ENCODE results near the gene C10orf90.

The C10orf90 gene

DNA sequence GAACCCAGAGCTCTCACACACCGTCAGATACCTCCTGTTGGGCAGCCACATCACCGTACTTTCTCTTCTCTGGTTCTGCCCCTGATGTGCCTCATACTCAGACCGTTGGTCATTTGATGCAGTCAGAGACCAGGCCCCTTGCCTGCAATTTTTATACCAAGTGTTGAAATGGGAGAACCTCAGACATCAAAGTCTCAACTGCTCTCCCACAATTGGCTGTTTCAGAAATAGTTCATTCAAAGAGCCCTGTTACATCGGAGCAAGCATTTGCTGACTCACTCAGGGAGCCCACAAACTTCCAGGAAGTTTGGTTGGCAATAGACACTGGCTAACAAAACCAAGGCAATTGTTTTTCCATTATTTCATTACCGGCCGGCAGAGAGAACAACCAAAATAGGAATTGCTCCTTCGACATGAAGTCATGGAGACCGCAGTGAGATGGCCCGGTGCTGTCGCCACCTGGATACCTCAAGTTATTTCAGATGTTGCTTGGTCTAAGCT lies 248.7 kb downstream of the C10orf90 start:
- no peak for DNase-seq

DNA sequence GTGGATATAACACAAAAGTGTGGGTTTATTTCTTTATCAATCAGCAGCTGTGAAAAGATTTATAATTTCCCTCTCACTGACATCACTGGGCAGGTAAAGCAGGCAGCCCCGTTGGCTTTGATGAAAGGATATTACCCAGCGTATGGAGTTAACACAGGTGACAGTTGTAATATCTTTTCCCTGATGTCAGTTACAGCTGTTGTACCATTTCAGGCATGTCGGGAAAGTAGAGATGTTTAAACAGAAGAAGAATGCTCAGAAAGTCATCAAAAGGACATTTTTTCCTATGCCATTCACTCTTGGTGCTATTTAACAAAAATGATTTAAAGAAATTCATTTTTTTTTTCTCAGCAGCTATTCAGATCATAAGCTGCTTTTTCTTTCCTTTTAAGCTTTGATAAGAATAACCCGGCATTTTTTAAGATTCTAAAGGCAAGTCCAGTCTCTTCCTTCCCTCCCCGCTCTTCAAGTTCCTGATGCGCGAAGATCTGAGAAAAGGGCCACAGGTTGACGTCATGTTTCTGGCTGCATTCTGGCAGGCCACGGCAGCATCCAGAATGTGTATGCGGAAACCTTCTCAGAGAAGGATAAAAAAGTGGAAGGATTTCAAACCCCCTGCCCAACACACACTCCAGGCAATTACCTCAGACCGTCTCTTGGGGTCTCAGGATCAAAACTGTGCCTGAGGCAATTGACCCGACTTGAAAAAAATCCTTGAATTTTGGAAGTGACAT lies 249.8 kb downstream of the C10orf90 start:
- no peak for DNase-seq

DNA sequence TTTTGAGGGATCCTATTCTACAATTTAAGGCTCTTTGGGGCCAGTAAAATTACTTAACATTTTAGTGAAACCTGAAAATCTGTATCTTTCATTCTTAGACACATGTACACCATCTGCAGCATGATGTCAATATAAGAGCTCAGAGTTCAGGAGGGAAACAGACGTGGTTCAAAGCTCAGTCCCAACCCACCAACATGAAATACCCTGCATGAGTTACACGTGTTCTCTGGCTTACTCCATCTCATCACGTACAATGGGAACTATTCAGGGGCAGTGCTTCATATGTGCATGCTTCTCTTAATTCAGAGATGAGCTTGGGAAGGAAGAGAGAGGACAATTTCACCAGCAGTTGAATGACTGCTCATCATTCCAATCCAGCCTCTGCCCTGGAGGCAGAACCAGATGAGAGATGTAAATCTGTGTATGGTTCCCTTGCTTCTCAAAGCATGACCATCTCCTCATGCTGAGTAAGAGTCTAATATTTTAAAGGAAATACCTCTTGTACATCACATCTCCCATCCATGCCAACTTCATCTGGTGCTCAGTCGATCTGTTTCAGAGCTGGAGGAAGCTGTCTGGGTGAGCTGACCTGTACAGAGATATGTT lies 253.2 kb downstream of the C10orf90 start:
- DNase-seq = no peak

DNA sequence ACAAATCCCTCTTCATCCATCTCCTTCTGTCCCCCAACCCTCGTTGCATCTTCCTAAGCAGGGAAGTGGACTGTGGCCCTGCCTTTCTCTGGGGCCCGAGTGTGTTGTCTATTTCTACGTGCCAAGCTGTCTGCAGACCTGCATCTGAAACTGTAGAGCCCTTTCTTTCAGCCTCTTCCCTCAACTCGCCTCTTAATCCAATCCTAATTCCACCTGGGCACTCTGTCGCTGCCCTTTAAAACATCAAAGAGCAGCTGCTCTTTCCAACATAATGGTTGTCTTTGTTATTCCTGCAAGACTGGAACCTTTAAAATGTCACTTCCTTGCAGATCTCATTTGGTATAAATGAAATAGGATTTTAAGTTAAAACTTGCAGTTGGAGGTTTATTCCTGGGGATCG lies 260.7 kb downstream of the C10orf90 start:
- DNase-seq = no peak

DNA sequence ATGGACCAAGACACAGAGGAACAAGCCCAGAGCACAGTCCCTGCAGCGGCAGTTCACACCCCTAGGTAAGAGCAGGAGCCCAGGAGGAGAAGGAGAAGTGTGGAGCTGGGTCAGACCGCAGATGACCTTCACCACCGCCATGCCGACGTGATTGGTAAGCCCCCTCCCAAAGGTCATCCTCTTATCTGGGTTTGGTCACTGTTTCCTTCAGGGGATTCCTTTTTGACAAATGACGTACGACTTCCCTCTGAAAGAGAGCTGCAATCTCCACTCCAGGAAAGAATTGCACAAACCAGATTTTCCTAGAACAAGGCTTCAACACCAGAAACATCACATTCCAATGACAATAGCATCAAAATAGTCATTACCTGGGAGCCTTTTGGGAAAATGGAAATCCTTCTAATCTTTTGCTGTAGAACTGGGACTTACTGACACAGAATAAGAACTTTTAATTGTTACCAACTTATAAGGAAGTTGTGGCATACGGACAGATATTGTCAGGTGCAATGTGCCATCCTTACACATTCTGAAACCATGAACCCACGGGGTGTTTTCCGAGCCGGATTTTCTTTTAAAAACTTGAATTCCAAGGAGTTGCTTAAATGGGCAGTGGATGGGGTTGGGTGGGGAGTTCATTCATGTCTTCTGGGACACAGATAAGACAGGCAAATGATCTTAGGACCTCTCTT lies 261.4 kb downstream of the C10orf90 start:
- no peak for DNase-seq

DNA sequence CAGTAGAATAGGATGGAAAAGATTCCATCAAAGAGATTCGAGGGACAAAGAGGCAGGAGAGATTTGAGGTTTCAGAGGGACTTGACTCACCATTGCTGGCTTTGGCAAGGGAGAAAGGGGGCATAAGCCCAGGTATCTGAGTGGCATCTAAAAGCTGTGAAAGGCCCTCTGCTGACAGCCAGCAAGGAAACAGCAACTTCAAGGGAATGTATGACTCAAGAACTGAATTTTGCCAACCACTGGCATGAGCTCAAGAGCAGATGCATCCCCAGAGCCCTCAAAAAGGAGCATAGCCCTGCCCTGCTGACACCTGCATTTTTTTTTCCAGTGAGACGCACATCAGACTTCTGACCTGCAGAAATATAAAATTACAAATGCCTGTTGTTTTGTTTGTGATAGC lies 262.7 kb downstream of the C10orf90 start:
- no peak for DNase-seq

DNA sequence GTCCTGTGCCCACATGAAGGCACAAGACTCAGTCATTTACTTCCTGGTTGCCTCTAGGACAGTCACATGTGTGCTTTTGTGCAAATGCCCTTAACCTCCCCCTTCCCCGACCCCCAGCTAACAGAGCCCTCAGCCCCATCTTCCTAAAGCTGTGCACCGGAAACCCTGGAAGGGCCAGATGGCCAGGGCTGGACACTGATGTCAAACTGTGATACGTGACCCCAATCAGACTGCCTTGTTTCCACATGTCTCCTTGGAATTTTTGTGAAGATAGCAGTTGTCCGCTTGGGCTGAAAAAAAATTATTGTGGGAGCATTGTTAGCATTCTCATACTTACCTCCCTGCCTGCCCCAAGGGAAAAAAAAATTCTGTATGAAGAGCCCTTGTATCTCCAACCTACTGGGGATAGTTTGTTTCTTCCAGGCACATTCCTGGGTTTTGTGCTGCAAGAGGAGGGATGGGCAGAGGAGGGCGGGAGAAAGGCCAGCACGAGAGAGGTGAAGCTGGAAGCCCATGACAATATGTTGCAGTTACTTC lies 265.2 kb downstream of the C10orf90 start:
- DNase-seq = no peak

DNA sequence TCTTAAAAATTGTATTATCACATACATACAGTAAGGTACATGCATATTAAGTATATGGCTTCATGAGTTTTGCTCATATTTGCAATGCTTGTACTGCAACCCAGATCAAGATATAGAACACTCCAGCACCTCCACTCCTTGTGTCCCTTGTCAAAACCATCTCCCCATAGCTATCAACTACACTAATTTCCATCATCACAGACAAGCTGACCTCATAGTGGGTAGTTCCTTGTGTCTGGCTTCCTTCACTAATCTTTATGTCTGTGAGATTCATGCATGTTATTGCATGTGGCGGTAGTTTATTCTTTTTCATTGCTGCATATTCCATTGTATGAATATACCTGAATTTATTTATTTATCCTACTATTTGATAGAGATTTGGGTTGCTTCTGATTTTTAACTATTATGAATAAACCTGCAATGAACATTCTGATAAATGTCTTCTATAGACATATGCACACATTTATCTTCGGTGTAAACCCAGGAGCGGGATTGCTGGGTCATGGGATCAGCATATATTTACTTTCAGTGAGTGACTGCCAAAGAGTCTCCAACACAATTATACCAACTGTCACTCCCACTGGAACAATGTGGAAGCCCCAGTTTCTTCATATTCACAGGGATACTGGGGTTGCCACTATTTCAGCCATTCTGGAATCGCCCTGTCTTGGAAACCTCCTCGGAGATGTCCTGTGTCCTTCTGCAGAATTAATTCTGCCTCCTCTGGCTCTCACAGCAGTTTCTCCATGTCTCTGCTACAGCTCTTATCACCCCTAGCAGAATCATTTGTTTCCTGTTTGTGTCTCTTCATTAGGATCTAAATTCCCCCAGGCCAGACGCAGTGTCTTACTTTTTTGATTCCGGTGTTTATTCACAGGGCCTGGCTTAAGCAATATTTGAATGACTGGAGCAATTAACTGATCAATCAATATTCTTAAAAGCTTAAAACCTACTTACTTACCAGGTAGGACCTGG lies 267.5 kb downstream of the C10orf90 start:
- DNase-seq = no peak

DNA sequence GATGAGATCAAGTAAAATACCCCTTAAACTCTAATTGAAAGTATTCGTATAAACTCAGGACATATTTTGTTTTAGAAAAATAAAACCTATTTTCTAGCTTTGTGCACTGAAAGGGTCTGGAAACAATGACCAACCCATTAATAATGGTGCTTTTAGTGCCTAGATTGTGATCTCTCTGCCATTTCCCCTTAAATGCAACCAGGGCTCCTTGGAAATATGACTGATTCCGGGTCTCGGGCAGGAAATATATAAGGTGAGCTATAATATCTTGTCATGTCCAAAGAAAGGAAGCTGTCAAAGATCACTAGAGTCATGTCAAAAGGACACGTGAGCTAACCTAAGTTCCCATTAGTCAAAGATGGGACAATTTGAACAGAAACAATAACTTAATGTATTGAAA lies 269.9 kb downstream of the C10orf90 start:
- no peak for DNase-seq

DNA sequence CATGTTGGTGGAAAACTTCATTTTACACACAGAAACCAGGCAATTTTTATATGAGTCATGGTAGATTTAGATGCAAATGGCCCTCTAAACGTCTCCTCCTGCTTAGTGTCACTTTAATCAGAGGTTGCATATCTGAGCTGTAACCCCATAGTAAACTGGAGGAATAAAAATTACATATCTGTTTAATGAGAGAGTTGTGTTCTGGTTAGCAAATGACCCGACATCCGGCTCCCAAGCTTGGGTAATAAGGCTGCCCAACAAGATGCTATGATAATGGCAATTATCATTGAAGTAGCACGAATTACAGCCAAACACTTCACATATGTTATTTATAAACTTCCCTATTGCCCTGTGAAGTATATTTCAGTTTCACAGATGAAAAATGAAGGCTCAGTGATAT lies 271.6 kb downstream of the C10orf90 start:
- no peak for DNase-seq

DNA sequence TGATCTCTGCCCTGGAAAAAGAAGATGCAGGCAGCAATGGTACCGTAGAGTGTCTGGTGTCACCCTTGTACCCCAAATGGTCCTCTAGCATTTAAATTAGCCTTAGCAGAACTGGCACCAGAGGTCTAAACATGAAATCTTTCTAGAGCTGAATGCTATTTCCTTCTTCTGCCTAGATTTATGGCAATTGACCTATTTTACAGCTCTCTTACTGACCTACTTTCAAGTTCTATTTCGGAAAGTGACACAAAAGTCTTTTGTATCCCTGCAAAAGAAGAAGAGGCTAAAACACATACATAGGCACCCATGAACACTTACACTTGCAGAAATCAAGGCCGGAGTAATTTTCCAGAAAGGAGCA lies 272.1 kb downstream of the C10orf90 start:
- DNase-seq = no peak

DNA sequence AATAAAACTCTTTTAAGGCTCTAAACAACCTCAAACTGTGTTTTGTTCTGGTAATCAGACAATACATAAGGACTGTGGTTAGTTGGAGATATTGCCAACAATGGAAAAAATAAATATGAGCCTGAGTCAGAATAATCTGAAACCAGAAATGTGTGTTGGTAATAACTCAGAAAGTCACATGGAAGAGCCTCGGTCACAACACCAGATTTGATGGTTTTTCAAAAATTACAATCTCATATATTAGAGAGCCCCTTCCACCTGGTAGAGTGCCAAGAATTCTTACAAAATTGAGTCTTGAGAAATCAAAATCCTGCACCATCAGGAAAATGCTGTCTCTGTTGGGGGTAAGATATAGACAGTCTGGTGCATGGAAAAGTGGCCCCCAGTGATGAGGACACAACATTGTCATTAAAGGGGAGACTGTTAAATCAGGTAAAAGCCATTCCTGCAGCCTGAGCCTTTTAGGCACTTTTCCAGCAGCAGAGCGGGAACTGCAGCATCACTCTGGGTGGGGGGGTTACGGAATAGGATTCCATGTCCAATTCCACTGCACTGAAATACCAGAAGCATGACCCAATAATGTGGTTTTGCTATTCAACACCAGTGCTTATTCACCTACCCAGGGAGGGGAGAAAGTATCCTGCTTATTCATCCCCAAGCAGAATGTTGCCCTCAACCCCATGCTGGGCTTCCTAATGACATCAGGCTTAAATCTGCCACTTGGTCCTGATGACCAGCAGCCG lies 272.7 kb downstream of the C10orf90 start:
- no peak for DNase-seq

DNA sequence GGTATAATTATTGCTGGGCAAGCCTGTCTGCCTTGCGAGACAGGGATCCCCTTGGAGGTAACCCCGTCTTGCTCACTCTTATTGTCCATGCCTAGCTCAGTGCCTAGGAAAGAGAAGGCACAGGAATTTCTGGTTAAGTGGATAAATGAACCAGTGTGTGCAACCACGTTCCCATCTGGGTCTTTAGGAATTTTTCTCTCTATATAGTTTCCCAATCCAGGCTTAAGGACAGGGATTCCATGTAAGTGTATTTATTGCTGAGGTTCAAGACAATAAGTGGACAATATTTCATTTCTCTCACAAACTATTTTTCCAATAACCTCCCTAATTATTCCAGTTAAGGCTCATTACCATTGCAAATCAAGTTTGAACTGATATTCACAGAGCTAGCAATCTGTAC lies 273.3 kb downstream of the C10orf90 start:
- DNase-seq = no peak

DNA sequence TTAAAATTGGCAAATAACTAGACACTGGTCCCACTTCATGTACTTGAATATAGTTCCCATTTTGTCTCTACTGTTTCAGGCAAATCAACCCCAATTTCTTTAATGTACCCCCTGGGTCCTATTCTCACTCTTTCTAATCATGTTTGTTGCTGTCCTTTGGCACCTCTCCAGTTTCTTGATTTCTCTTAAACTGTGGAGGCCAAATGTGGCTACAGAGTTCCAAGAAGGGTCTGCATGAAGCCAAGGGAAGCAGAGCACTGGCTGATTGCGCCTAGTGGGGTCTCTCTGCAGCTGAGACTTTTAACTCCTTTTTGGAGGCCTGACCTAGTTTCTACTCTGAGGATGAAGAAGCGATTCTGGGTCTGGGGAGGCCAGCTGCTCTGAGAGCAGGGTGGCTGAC lies 275.5 kb downstream of the C10orf90 start:
- no peak for DNase-seq

DNA sequence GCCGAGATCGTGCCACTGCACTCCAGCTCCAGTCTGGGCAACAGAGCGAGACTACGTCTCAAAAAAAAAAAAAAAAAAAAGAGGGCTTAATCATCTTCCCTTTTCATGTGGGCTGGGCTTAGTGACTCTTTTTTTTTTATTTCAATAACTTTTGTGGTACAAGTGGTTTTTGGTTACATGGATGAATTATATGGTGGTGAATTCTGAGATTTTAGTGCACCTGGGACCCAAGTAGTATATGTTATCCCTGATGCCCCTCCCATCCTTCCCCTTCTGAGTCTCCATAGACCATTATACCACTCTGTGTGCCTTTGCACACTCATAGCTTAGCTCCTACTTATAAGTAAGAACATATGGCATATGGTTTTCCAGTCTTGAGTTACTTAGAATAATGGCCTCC lies 277.4 kb downstream of the C10orf90 start:
- DNase-seq = no peak

DNA sequence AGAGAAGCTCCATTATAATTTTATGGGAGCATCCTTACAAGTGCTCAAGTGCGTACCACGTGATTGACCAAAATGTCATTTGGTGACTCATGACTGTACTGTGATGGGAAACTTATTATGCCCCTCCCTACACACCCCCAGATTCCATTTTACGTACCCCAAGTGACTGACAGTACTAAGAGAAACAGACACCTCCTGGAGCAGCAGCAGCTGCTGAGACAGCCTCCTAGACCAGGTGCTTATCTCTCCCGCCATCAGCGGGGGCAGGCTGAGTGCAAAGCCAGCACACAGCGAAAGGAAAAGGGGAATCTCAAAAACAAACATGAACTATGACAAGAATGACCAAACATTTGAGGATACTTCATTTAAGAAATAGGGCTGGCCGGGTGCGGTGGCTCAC lies 278.0 kb downstream of the C10orf90 start:
- no peak for DNase-seq

DNA sequence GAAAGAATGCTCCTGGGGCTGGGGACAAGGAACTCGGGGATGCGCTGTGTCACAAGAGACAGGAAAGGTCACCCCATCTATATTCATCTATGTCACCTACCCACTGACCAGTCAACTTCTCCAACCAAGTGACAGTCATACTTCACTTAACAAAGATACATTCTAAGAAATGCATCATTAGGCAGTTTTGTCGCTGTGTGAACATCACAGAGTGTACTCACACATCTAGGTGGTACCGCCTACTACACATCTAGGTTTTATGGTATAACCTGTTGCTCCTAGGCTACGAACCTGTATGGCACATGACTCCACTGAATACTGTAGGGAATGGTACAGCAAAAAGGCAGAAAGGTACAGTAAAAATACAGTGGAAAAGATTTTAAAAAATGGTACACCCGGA lies 278.4 kb downstream of the C10orf90 start:
- DNase-seq = no peak

DNA sequence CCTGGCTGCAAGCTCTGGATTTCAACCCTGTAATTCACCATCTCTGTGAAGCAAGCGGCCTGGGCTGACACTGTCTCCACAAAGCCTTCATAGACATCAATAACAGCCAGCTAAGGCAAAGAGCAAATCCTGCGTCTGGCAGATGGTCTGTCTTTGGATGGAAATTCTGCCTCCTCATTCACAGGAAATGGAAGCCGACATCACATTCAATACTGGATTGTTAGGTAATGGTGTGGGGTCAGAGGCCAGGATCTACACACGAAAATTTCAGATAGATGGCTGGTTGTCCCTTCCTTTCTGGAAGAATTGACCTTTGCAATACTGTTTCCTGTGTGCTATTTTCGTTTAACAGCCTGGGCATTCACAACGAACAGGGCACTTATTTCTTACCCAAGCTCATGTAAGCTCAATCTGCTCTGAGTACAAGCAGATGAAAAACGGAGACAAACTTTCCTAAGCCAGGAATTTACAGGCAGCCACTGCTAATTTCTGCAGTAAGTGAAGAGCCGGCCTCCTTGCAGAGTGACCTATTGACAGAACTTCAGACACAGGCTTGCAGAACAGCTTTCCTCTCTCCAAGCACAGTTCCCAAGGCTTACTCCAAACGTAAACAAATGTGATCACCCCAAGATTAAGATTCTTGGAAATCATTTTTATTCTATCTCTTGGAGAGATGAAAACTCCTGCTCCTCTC lies 279.2 kb downstream of the C10orf90 start:
- DNase-seq = no peak

DNA sequence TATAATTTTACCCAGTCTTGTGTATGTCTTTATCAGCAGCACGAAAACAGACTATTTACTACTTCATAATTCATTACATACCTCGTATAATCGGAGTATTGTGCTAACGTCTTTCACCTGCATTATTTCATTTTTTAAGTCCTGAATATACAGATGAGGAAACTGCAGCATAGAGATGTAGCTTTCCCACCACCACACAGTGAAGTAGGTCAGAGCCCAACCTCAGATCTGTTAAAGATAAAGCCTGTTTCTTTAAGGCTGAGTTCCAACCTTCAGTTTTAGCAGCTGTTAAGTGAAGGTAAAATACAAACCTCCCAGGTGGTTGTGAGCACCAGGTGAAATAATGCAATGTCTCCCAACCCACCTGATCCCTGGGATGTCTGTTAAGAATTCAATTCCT lies 280.2 kb downstream of the C10orf90 start:
- no peak for DNase-seq

DNA sequence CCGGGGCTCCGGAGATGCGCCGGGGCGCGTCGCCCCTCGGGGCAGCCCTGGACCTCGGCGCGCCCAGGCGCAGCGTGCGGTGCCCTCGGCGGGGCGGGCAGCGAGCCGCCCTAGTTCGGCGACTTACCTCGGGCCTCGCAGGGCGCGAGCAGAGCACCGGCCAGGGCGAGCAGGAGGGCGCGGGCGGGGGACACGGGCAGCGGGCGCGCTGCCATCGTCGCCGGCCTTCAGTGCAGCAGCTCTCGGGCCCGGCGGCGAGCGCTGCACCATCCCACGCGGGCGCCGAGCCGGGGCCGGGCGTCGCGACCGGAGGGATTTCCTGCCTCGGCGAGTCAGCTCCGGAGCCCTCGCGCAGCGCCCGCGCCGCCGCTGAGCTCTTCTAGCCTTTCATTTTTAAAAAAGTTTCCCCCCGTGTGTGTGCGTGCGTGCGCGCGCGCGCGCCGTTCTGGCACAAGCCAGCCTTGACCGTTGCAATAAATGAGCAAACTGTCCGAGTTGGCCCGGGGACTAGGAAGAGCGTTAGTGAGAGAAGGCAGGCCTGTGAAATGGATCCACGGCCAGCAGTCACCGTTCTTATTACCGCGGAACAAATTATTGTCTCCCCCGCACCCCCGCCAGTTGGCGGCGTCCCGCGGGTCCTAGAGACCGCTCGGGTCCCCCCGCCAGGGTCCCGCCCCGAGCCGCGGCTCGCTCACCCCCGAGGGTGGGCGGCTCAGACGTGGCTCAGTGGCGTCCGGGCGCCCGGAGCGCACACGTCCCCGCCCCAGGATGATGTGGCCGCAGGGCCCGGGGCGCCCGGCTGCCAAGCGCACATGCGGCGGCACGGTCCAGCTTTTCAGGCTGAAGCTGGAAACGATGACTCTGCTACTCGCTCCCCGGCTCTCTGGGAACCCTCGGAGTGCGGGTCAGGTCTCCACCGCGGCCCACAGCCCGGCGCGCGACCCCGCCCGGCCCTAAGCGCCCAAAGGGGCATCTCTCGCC lies 282.3 kb downstream of the C10orf90 start, which contains the start of gene ADAM12:
TSS of gene ADAM12 (minus strand) at position 547 of the 981 bp plus-strand sequence. CDS start at position 215, 332 bp downstream.
- no peak for DNase-seq

Measured in T-helper 9 cell (primary cell).